ENCODE data around the gene IL36A.

GRCh38 chr2:113010088-113010487 lies 4.8 kb downstream of the IL36A start:
- TF ChIP-seq POLR2A (IDR thresholded peaks at IDR 0.05) (no peak), CTCF (IDR thresholded peaks at IDR 0.05) (no peak)
